ENCODE measurements around the gene SIM1. TPM values are rescaled to one million over a fixed set of nuclear protein-coding genes. Genes with fewer than 3 reads are reported as not detected.

Gene SIM1
- total and polyA plus RNA-seq, 12 donors = not detected

GRCh38 chr6:100379386-100379785 is 85.3 kb downstream of the SIM1 start:
- no peaks in the 10 kb centered on the region for H3K36me3 ChIP-seq
- ATAC-seq (no peak), DNase-seq (no peak)
- H3K4me3 ChIP-seq = no peak overlapping the region
- WGBS, 2 donors = 80 to 82% methylated on average over 3 of the region's 3 CpGs
- no peak for TF ChIP-seq CTCF (IDR thresholded peaks at IDR 0.05)
- peaks cover 0 to under 1% (median 0%) of the 10 kb centered on the region in 7 donors for H3K27me3 ChIP-seq
- intact Hi-C loops (cut with DNase I) = no loop called here
- no peaks in the 10 kb centered on the region for H3K9me3 ChIP-seq
- no peaks in the 10 kb centered on the region for H3K4me1 ChIP-seq
- no peak overlapping the region for H3K27ac ChIP-seq

DNA sequence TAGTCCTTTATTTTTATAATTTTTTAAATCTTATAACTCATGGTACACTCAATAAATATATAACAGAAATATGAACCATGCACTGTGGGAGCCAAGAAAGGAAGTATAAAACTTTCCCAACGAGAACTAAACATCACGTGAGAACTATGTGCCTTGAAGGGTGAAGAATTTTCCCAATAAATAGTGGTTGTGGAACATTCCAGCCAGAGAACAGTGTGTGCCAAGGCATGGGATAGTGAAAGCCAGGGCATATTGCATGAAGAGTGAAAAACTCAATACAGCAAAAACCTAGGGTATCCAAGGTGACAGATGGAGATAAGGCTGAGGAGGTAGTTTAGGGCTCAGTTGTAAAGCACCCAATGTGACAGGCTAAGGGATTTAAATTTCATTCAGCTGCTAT is 86.1 kb downstream of the SIM1 start:
- H3K9me3 ChIP-seq = no peaks in the 10 kb centered on the region
- no peak for TF ChIP-seq CTCF (IDR thresholded peaks at IDR 0.05)
- intact Hi-C loops (cut with DNase I) = no loop called here
- ATAC-seq (no peak), DNase-seq (no peak)
- no peak overlapping the region for H3K27ac ChIP-seq
- H3K4me3 ChIP-seq = no peak overlapping the region
- 82 to 86% methylated on average over 2 of the region's 2 CpGs for whole genome bisulfite sequencing, 2 donors
- H3K27me3 ChIP-seq = peaks cover 0 to 7% (median 0%) of the 10 kb centered on the region in 7 donors
- H3K4me1 ChIP-seq = no peaks in the 10 kb centered on the region
- H3K36me3 ChIP-seq = no peaks in the 10 kb centered on the region

- no peaks in the 10 kb centered on the region for H3K9me3 ChIP-seq
- H3K4me1 ChIP-seq = no peaks in the 10 kb centered on the region
- no peaks in the 10 kb centered on the region for H3K36me3 ChIP-seq
- intact Hi-C loops (cut with DNase I) = no loop called here
- WGBS, 2 donors = 18 to 19% methylated on average over 3 of the region's 3 CpGs
- peaks cover 0 to 7% (median 0%) of the 10 kb centered on the region in 7 donors for H3K27me3 ChIP-seq
- no peak for TF ChIP-seq CTCF (IDR thresholded peaks at IDR 0.05)
- ATAC-seq (no peak), DNase-seq (no peak)
- no peak overlapping the region for H3K27ac ChIP-seq
- no peak overlapping the region for H3K4me3 ChIP-seq
Observed at GRCh38 chr6:100376103-100376502, 88.6 kb downstream of the SIM1 start.

DNA sequence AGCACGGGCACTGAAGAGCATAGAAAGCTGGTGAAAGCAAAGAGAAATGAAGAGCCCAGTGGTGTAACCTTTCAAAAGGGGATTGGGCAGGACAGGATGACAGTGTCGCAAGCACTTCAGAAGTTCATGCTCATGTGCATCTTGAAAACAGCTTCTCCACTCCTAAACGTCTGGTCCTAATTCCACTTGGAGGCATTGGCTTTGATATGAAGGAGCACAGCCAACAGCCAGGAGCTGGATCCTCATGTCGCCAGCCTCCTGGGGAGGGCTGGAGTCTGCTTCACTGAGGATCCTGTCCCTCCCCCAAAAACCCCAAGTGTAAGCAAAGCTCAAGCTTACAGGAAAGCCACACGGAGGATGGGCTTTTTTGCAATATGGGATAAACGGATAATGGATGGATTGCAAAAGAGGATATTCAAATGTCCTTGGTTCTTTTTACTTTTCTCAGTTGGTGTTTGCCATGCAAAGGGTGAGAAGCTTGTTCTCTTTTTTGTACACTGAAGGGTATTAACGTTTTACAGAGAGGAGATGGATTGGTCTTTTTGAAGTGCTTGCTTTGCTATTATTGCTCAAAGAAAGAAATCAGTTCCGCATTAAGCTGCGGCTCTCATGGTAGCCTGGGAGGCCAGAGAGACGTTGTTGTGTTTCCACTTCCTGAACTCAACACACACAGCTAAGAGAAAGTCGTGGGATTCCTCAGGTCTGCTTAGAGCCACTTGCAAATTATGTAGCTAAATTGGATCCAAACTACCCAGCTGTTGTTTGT is 92.2 kb downstream of the SIM1 start:
- intact Hi-C loops (cut with DNase I) = no loop called here
- ATAC-seq (no peak), DNase-seq (no peak)
- WGBS, 2 donors = 54 to 65% methylated on average over 11 of the region's 11 CpGs
- Histone ChIP-seq H3K4me1 (no peaks in the 10 kb centered on the region), H3K36me3 (no peaks in the 10 kb centered on the region), H3K27ac (no peak overlapping the region), H3K27me3 (peaks cover 0 to 7% (median 0%) of the 10 kb centered on the region in 7 donors), H3K9me3 (peaks cover 0 to 4% (median 0%) of the 10 kb centered on the region in 11 donors), H3K4me3 (no peak overlapping the region)
- no peak for TF ChIP-seq CTCF (IDR thresholded peaks at IDR 0.05)

All from heart right ventricle (tissue), 16 donors.